Body of pancreas (tissue), 4 donors: Measurements from ENCODE around the gene FILIP1L.

Experiments
- POLR2A ChIP-seq, 3 donors: fragments of 450-650 bp; IDR thresholded peaks; one replicate each; pipeline ENCODE4 v1.6.1; 2016; ENCODE audit warnings: antibody characterized with exemption in 3 of 3, mild to moderate bottlenecking in 2 of 3
- TF ChIP-seq, protein P1 (sequence below), 7 experiments: fragments of 450-650 bp in 4 of 7; fragments of 200-600 bp in 3 of 7; sonication (generic) in 3 of 7; IDR thresholded peaks; one replicate each; pipeline ENCODE4 v1.5.1; 2016 to 2019; ENCODE audit warnings: antibody characterized with exemption in 7 of 7

DNA sequence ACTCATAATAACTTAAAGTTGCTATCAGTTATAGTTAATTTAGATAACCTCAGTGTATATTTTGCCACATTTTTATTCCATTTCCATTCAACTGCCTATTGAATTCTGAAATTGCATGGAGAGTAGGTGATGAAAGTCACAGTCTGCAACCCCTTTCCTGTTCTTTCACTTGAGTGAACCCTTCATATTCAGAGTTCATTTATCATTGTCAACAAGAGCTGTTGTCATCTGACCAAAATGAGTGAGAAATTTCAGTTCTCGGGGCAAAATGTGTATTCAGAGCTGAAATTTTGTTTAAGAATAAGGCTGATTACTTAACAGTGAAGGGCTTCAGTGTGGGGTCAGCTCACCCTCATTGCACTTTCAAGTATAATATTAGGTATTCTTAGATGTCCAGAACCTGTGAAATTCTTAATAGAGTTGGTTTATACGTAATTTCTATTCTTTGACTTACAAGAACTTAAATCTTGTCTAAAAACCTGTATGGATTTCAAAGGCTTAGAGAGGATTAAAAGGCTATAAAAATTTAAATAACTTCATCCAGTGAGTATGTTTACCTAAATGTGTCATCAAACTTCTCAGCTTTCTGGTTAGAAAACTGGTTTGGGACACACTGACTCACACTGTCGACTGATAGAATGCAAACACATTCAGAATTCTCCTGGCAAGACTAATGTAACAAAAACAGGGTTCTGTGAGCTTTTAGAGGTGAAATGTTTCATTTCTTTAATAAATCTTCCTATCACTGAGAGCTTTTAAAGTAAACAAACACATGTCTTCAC is 204.4 kb downstream of the FILIP1L start:
- TF ChIP-seq, protein P1, sequence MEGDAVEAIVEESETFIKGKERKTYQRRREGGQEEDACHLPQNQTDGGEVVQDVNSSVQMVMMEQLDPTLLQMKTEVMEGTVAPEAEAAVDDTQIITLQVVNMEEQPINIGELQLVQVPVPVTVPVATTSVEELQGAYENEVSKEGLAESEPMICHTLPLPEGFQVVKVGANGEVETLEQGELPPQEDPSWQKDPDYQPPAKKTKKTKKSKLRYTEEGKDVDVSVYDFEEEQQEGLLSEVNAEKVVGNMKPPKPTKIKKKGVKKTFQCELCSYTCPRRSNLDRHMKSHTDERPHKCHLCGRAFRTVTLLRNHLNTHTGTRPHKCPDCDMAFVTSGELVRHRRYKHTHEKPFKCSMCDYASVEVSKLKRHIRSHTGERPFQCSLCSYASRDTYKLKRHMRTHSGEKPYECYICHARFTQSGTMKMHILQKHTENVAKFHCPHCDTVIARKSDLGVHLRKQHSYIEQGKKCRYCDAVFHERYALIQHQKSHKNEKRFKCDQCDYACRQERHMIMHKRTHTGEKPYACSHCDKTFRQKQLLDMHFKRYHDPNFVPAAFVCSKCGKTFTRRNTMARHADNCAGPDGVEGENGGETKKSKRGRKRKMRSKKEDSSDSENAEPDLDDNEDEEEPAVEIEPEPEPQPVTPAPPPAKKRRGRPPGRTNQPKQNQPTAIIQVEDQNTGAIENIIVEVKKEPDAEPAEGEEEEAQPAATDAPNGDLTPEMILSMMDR (IDR thresholded peaks at IDR 0.05), result no peak
- TF ChIP-seq POLR2A (IDR thresholded peaks at IDR 0.05), result no peak
